IMR-90 (cell line): ENCODE results near the gene ZNF488. TPM values are rescaled to one million over a fixed set of nuclear protein-coding genes. Genes with fewer than 3 reads are reported as not detected.

ENCODE experiments used
- ATAC-seq: fragments of 200-7000 bp; cut with Tn5 transposase; 2 replicates; pipeline ENCODE4 v1.9.1; 2020; ENCODE audit warnings: low read depth, mild to moderate bottlenecking, moderate library complexity
- BruUV-seq: library from RNA; stranded (reverse); fragments of 400-500 nt; replicated peaks from 2 replicates; lab custom pipeline; 2021; lab: Mats Ljungman, UMichigan
- CTCF ChIA-PET: fragments of 300-600 bp; formaldehyde crosslinking; extraction: SDS; loops from one replicate; lab custom pipeline; 2021; ENCODE audit warnings: antibody characterized with exemption; lab: Yijun Ruan, JAX
- POLR2A ChIA-PET: fragments of 300-600 bp; sonication (Branson Sonifier 250); formaldehyde crosslinking; loops from one replicate; lab custom pipeline; 2022; ENCODE audit warnings: antibody characterized with exemption; ENCODE audit not compliant: unreplicated experiment; lab: Charles Lee
- DNase-seq: peaks from one replicate; pipeline ENCODE4 v3.0.0; 2013
- H2AFZ ChIP-seq: replicated peaks from 2 replicates; pipeline ENCODE3; 2013; ENCODE audit warnings: low read length, mild to moderate bottlenecking; ENCODE audit not compliant: poor library complexity
- H2AK5ac ChIP-seq: 2 replicates; pipeline ENCODE4 v1.6.1; 2013; ENCODE audit warnings: low read depth, low read length, inconsistent platforms
- H2AK9ac ChIP-seq: replicated peaks from 2 replicates; pipeline ENCODE3; 2013; ENCODE audit warnings: mild to moderate bottlenecking, low read depth, low read length, moderate library complexity; ENCODE audit not compliant: poor library complexity
- H2BK120ac ChIP-seq: 2 replicates; pipeline ENCODE4 v1.6.1; 2013; ENCODE audit warnings: low read depth, low read length, inconsistent platforms
- H2BK15ac ChIP-seq: 3 replicates; pipeline ENCODE4 v1.6.1; 2013; ENCODE audit warnings: low read depth, low read length, inconsistent platforms
- H2BK20ac ChIP-seq: 2 replicates; pipeline ENCODE4 v1.6.1; 2013; ENCODE audit warnings: low read depth, mild to moderate bottlenecking, inconsistent platforms, low read length, moderate library complexity
- H2BK5ac ChIP-seq: 2 replicates; pipeline ENCODE4 v1.6.1; 2013; ENCODE audit warnings: mild to moderate bottlenecking, low read depth, low read length, inconsistent platforms; ENCODE audit not compliant: poor library complexity, severe bottlenecking
- H3K14ac ChIP-seq: replicated peaks from 2 replicates; pipeline ENCODE4 v1.6.1; 2013; ENCODE audit warnings: low read depth, low read length, inconsistent platforms
- H3K18ac ChIP-seq: 2 replicates; pipeline ENCODE4 v1.6.1; 2013; ENCODE audit warnings: low read depth, low read length, control low read depth
- H3K23ac ChIP-seq: 2 replicates; pipeline ENCODE4 v1.6.1; 2013; ENCODE audit warnings: low read depth, low read length, inconsistent platforms
- H3K27ac ChIP-seq: 2 replicates; pipeline ENCODE4 v1.5.1; 2013; ENCODE audit warnings: mild to moderate bottlenecking, control low read depth, low read length; ENCODE audit not compliant: insufficient read depth
- H3K27me3 ChIP-seq: 2 replicates; pipeline ENCODE4 v1.6.1; 2013; ENCODE audit warnings: low read length; ENCODE audit not compliant: control insufficient read depth, insufficient read depth
- H3K36me3 ChIP-seq: 2 replicates; pipeline ENCODE4 v1.6.1; 2013; ENCODE audit warnings: low read length, mixed read lengths; ENCODE audit not compliant: control insufficient read depth, insufficient read depth
- H3K4ac ChIP-seq: 2 replicates; pipeline ENCODE4 v1.6.1; 2013; ENCODE audit warnings: low read depth, low read length, inconsistent platforms
- H3K4me1 ChIP-seq: 2 replicates; pipeline ENCODE4 v1.6.1; 2013; ENCODE audit warnings: low read length, mixed read lengths; ENCODE audit not compliant: control insufficient read depth, insufficient read depth
- H3K4me2 ChIP-seq: 2 replicates; pipeline ENCODE4 v1.6.1; 2013; ENCODE audit warnings: low read depth, mild to moderate bottlenecking, control low read depth, low read length, moderate library complexity
- H3K4me3 ChIP-seq: 2 replicates; pipeline ENCODE4 v1.5.1; 2013; ENCODE audit warnings: low read depth, mild to moderate bottlenecking, control low read depth, low read length, moderate library complexity; ENCODE audit not compliant: insufficient read depth
- H3K56ac ChIP-seq: 2 replicates; pipeline ENCODE4 v1.6.1; 2013; ENCODE audit warnings: low read length, inconsistent platforms; ENCODE audit not compliant: insufficient read depth; ENCODE audit errors: extremely low read depth
- H3K79me1 ChIP-seq, 2 experiments: 2 replicates each; pipeline ENCODE4 v1.6.1; 2013; ENCODE audit warnings: low read length in 2 of 2, inconsistent platforms in 1 of 2, low read depth in 1 of 2
- H3K9ac ChIP-seq: 2 replicates; pipeline ENCODE4 v1.6.1; 2013; ENCODE audit warnings: low read depth, low read length, control low read depth
- H3K9me1 ChIP-seq: 2 replicates; pipeline ENCODE4 v1.6.1; 2013; ENCODE audit warnings: low read length, inconsistent platforms; ENCODE audit not compliant: insufficient read depth
- H3K9me3 ChIP-seq: 2 replicates; pipeline ENCODE4 v1.6.1; 2013; ENCODE audit warnings: low read length; ENCODE audit not compliant: control insufficient read depth, insufficient read depth
- H4K20me1 ChIP-seq: 2 replicates; pipeline ENCODE4 v1.6.1; 2013; ENCODE audit warnings: low read length, inconsistent platforms; ENCODE audit not compliant: insufficient read depth
- H4K5ac ChIP-seq: 2 replicates; pipeline ENCODE4 v1.6.1; 2013; ENCODE audit warnings: mild to moderate bottlenecking, low read depth, low read length, control low read depth
- H4K8ac ChIP-seq, 2 experiments: 2 replicates each; pipeline ENCODE4 v1.6.1; 2013; ENCODE audit warnings: low read depth in 2 of 2, low read length in 2 of 2, control low read depth in 1 of 2, inconsistent platforms in 1 of 2
- H4K91ac ChIP-seq: 2 replicates; pipeline ENCODE4 v1.6.1; 2013; ENCODE audit warnings: low read depth, low read length, inconsistent platforms; ENCODE audit not compliant: insufficient read depth
- BHLHE40 ChIP-seq: fragments of 150-350 bp; IDR thresholded peaks from 2 replicates; pipeline ENCODE4 v1.6.1; 2016; ENCODE audit warnings: mild to moderate bottlenecking, low read depth, low read length
- CTCF ChIP-seq: conservative IDR thresholded peaks from 2 replicates; pipeline ENCODE4 v1.5.1; 2012; ENCODE audit warnings: mild to moderate bottlenecking, low read depth, low read length, improper control_type of control experiment
- ELK1 ChIP-seq: fragments of 150-350 bp; IDR thresholded peaks from 2 replicates; pipeline ENCODE4 v1.6.1; 2016; ENCODE audit warnings: low read depth, mild to moderate bottlenecking, low read length, moderate library complexity, borderline replicate concordance
- MAFK ChIP-seq: IDR thresholded peaks from 2 replicates; pipeline ENCODE4 v1.6.1; 2012; ENCODE audit warnings: low read depth, low read length, improper control_type of control experiment
- MAZ ChIP-seq: IDR thresholded peaks from 2 replicates; pipeline ENCODE4 v1.6.1; 2012; ENCODE audit warnings: low read depth, mild to moderate bottlenecking, low read length, improper control_type of control experiment, moderate library complexity, borderline replicate concordance
- NFE2L2 ChIP-seq: fragments of 150-350 bp; IDR thresholded peaks from 2 replicates; pipeline ENCODE4 v1.6.1; 2016; ENCODE audit warnings: low read depth, mild to moderate bottlenecking, low read length
- POLR2A ChIP-seq: IDR thresholded peaks from 2 replicates; pipeline ENCODE4 v1.6.1; 2012; ENCODE audit warnings: mild to moderate bottlenecking, low read depth, low read length
- RCOR1 ChIP-seq: IDR thresholded peaks from 2 replicates; pipeline ENCODE4 v1.6.1; 2012; ENCODE audit warnings: mild to moderate bottlenecking, low read length, improper control_type of control experiment; ENCODE audit not compliant: insufficient replicate concordance
- RFX5 ChIP-seq: IDR thresholded peaks from 2 replicates; pipeline ENCODE4 v1.8.0; 2012; ENCODE audit warnings: low read depth, mild to moderate bottlenecking, low read length, moderate library complexity
- SMC3 ChIP-seq: fragments of 150-350 bp; IDR thresholded peaks from 2 replicates; pipeline ENCODE4 v1.6.1; 2016; ENCODE audit warnings: low read depth, mild to moderate bottlenecking, antibody characterized with exemption, low read length, moderate library complexity
- WGBS, 2 experiments: methylation state at CpG; one replicate each; pipeline versions ENCODE4 v1.1.5 to v1.1.7; 2013; ENCODE audit warnings: missing lambda C conversion rate in 2 of 2; ENCODE audit not compliant: insufficient read length in 1 of 2; ENCODE audit errors: extremely low coverage in 2 of 2; 5-methylcytosine and 5-hydroxymethylcytosine counted together
- dilution Hi-C: fragments of 300-500 bp; cut with HindIII; formaldehyde crosslinking; loops from one replicate; pipeline ENCODE4 v1.14.3; 2018; ENCODE audit warnings: low sequenced_read_pairs; ENCODE audit not compliant: unreplicated experiment
- in situ Hi-C: fragments of 300-500 bp; cut with MboI; formaldehyde crosslinking; loops from 3 replicates; pipeline ENCODE4 v1.14.3; 2019; ENCODE audit warnings: low sequenced_read_pairs, inconsistent platforms, mixed read lengths
- intact Hi-C: fragments of 100-400 bp; cut with micrococcal nuclease; formaldehyde crosslinking; loops from 2 replicates; pipeline ENCODE4 v1.10.0; 2022
- polyA plus RNA-seq, 3 experiments: library from polyadenylated mRNA; depleted of rRNA; stranded (reverse); fragments of >200 nt; gene quantifications; 2 replicates each; pipeline ENCODE4 v1.2.3, GENCODE V29; 2012; ENCODE audit warnings: low replicate concordance in 1 of 3
- total RNA-seq: library from RNA; depleted of rRNA; stranded (reverse); fragments of >200 nt; gene quantifications from 2 replicates; pipeline ENCODE4 v1.2.3, GENCODE V29; 2012

The ZNF488 gene
- total and polyA plus RNA-seq, 2 of the 4 experiments (the other 2 are of a cell fraction), result under 0.01 to 0.14 TPM

- Histone ChIP-seq H2BK5ac (no peak overlapping the region), H3K56ac (no peak overlapping the region), H3K9me3 (no peaks in the 10 kb centered on the region), H3K18ac (no peak overlapping the region), H2BK20ac (no peak overlapping the region), H4K91ac (no peak overlapping the region), H3K27ac (no peak overlapping the region), H3K23ac (no peak overlapping the region), H3K36me3 (no peaks in the 10 kb centered on the region), H4K20me1 (no peaks in the 10 kb centered on the region), H2BK120ac (no peak overlapping the region), H3K27me3 (peaks cover 11% of the 10 kb centered on the region), H2AK9ac (no peak overlapping the region), H3K4me3 (no peak overlapping the region), H3K4me1 (no peaks in the 10 kb centered on the region), H2AFZ (no peak overlapping the region), H3K79me1 (no peaks in the 10 kb centered on the region), H3K14ac (no peak overlapping the region), H2BK15ac (no peak overlapping the region), H4K5ac (no peak overlapping the region), H3K4ac (no peak overlapping the region), H3K9ac (no peak overlapping the region), H4K8ac (no peak overlapping the region), H3K4me2 (no peak overlapping the region), H2AK5ac (no peak overlapping the region), H3K9me1 (peaks cover 4% of the 10 kb centered on the region; the same call in 1 of the 2 replicates)
- CTCF ChIA-PET, result no interaction called here
- dilution Hi-C loops, result no loop called here
- no peak for ATAC-seq
- no peak for DNase-seq
- POLR2A ChIA-PET, result no interaction called here
- in situ Hi-C loops, result no loop called here
- intact Hi-C loops, result no loop called here
- no peak for TF ChIP-seq BHLHE40
- no peak for TF ChIP-seq CTCF
- no peak for TF ChIP-seq ELK1
- TF ChIP-seq RCOR1, result no peak
- TF ChIP-seq MAZ, result no peak
- no peak for TF ChIP-seq MAFK
- TF ChIP-seq RFX5, result no peak
- TF ChIP-seq POLR2A, result no peak
- TF ChIP-seq NFE2L2, result no peak
- no peak for TF ChIP-seq SMC3
- BruUV-seq, result no TSS peak
- 87% methylated on average over 3 of the region's 3 CpGs; no CpG with 5 or more reads in 1 of the 2 experiments for WGBS, 2 experiments
These were observed 53.7 kb downstream of the ZNF488 start for GRCh38 chr10:47330366-47330765.
